GM12878 (cell line): ENCODE data around the gene ZER1. TPM values are rescaled to one million over a fixed set of nuclear protein-coding genes. Genes with fewer than 3 reads are reported as not detected.

Source experiments
- ATAC-seq: fragments of 200-7000 bp; cut with Tn5 transposase; 3 replicates; pipeline ENCODE4 v1.9.1; 2020; ENCODE audit warnings: mild to moderate bottlenecking, moderate library complexity
- BruUV-seq: library from RNA; stranded (reverse); fragments of 400-500 nt; replicated peaks from 2 replicates; lab custom pipeline; 2021; lab: Mats Ljungman, UMichigan
- CTCF ChIA-PET: fragments of 300-600 bp; sonication (Branson Sonifier 250); formaldehyde crosslinking; extraction: SDS; loops from one replicate; lab custom pipeline; 2021; ENCODE audit warnings: inconsistent platforms; lab: Yijun Ruan, JAX
- POLR2A ChIA-PET: fragments of 350-600 bp; formaldehyde crosslinking; extraction: SDS; loops from one replicate; lab custom pipeline; 2021; ENCODE audit warnings: inconsistent platforms; lab: Charles Lee
- RAD21 ChIA-PET: fragments of 300-600 bp; sonication (Branson Sonifier 250); formaldehyde crosslinking; loops from one replicate; lab custom pipeline; 2023; ENCODE audit warnings: antibody characterized with exemption; ENCODE audit not compliant: unreplicated experiment; lab: Charles Lee
- SMC1A ChIA-PET: fragments of 300-600 bp; sonication (Branson Sonifier 250); formaldehyde crosslinking; loops from one replicate; lab custom pipeline; 2023; ENCODE audit not compliant: unreplicated experiment, uncharacterized antibody; lab: Charles Lee
- DNase-seq: peaks from one replicate; pipeline ENCODE4 v3.0.0-alpha.2; 2011; ENCODE audit warnings: low read depth, low spot score
- FAIRE-seq: peaks from 3 replicates; lab custom pipeline; 2011; peaks lifted over from hg19 to GRCh38; lab: Jason Lieb, UNC
- H2AFZ ChIP-seq: 2 replicates; pipeline ENCODE4 v1.6.0; 2011; ENCODE audit warnings: low read depth, low read length, control low read depth; ENCODE audit not compliant: control insufficient read depth
- H3K27ac ChIP-seq: 2 replicates; pipeline ENCODE4 v1.5.1; 2011; ENCODE audit warnings: control low read depth; ENCODE audit not compliant: control insufficient read depth, insufficient read depth
- H3K27me3 ChIP-seq, 2 experiments: replicated peaks in 1 of 2; 2 replicates each; pipeline versions ENCODE4 v1.6.0 to v1.6.1; 2011; ENCODE audit warnings: low read length in 1 of 2; ENCODE audit not compliant: control insufficient read depth in 2 of 2, insufficient read depth in 2 of 2
- H3K36me3 ChIP-seq, 2 experiments: 2 replicates each; pipeline ENCODE4 v1.5.1; 2011; ENCODE audit warnings: low read length in 1 of 2; ENCODE audit not compliant: control insufficient read depth in 2 of 2, insufficient read depth in 2 of 2
- H3K4me1 ChIP-seq: 2 replicates; pipeline ENCODE4 v1.6.1; 2011; ENCODE audit warnings: mild to moderate bottlenecking, low read length, moderate library complexity, mixed read lengths; ENCODE audit not compliant: control insufficient read depth, insufficient read depth
- H3K4me2 ChIP-seq: 2 replicates; pipeline ENCODE4 v1.6.0; 2011; ENCODE audit warnings: control low read depth; ENCODE audit not compliant: control insufficient read depth, insufficient read depth
- H3K4me3 ChIP-seq: fragments of 200-600 bp; sonication (generic); 2 replicates; pipeline ENCODE4 v1.5.1; 2016
- H3K79me2 ChIP-seq: 2 replicates; pipeline ENCODE4 v1.6.0; 2011; ENCODE audit warnings: low read length; ENCODE audit not compliant: control insufficient read depth, insufficient read depth
- H3K9ac ChIP-seq: 2 replicates; pipeline ENCODE4 v1.8.0; 2011; ENCODE audit warnings: low read length, control low read depth, mixed read lengths; ENCODE audit not compliant: control insufficient read depth, insufficient read depth
- H3K9me3 ChIP-seq: replicated peaks from 3 replicates; pipeline ENCODE4 v1.5.1; 2011; ENCODE audit warnings: mild to moderate bottlenecking, low read length; ENCODE audit not compliant: control insufficient read depth, insufficient read depth
- H4K20me1 ChIP-seq: 2 replicates; pipeline ENCODE4 v1.6.0; 2011; ENCODE audit not compliant: control insufficient read depth, insufficient read depth
- BRCA1 ChIP-seq: IDR thresholded peaks from 2 replicates; pipeline ENCODE4 v1.6.1; 2011; ENCODE audit warnings: low read depth, low read length, improper control_type of control experiment
- MYC ChIP-seq: IDR thresholded peaks from 2 replicates; pipeline ENCODE4 v1.6.1; 2011; ENCODE audit warnings: mild to moderate bottlenecking, low read length, moderate library complexity, inconsistent platforms; ENCODE audit not compliant: insufficient read depth, insufficient replicate concordance, insufficient read length, severe bottlenecking
- PAX5 ChIP-seq: IDR thresholded peaks from 2 replicates; pipeline ENCODE4 v1.6.1; 2011; ENCODE audit warnings: low read depth, low read length, borderline replicate concordance
- POLR2A ChIP-seq: IDR thresholded peaks from 2 replicates; pipeline ENCODE4 v1.6.1; 2011; ENCODE audit warnings: low read depth, mild to moderate bottlenecking, low read length
- POU2F2 ChIP-seq: IDR thresholded peaks from 3 replicates; pipeline ENCODE4 v1.6.1; 2011; ENCODE audit warnings: low read depth, mild to moderate bottlenecking, low read length, borderline replicate concordance
- SMAD5 ChIP-seq: IDR thresholded peaks from 2 replicates; pipeline ENCODE4 v1.6.1; 2016; ENCODE audit warnings: antibody characterized with exemption, low read depth
- STAT1 ChIP-seq: fragments of 450-650 bp; conservative IDR thresholded peaks from 2 replicates; pipeline ENCODE4 v1.6.1; 2014; ENCODE audit warnings: antibody characterized with exemption, mild to moderate bottlenecking
- TCF12 ChIP-seq: IDR thresholded peaks from 2 replicates; pipeline ENCODE4 v1.6.1; 2011; ENCODE audit warnings: low read depth, mild to moderate bottlenecking, low read length
- WGBS: methylation state at CpG from one replicate; pipeline ENCODE4 v1.1.6; 2016; ENCODE audit warnings: low lambda C conversion rate; ENCODE audit not compliant: insufficient replicate concordance, insufficient coverage; ENCODE audit errors: missing lambda C conversion rate; 5-methylcytosine and 5-hydroxymethylcytosine counted together
- in situ Hi-C: fragments of 300-500 bp; cut with MboI; formaldehyde crosslinking; loops from 9 replicates; pipeline ENCODE4 v1.14.3; 2018; ENCODE audit warnings: mixed read lengths
- intact Hi-C: fragments of 100-400 bp; cut with micrococcal nuclease; formaldehyde crosslinking; loops from one replicate; pipeline ENCODE4 v1.14.2; 2022; ENCODE audit not compliant: unreplicated experiment
- polyA plus RNA-seq, 11 experiments: library from polyadenylated mRNA; depleted of rRNA in 4 of 11; unstranded in 6 of 11; stranded (reverse) in 5 of 11; fragments of >200 nt; fragmentation: Nextera tagmentation in 4 of 11; fragmentation: Illumina TruSeq in 1 of 11; extraction: Ambion mirVana in 4 of 11; extraction: Trizol in 1 of 11; gene quantifications; 1 replicate in 1 of 11; 2 replicates in 10 of 11; pipeline versions ENCODE4 v1.2.1 to v1.2.3, GENCODE V29; 2011 to 2016; ENCODE audit warnings: inconsistent platforms in 2 of 11, missing spikeins in 2 of 11, low read depth in 1 of 11
- total RNA-seq, 4 experiments: library from RNA; depleted of rRNA in 3 of 4; stranded (reverse); fragments of >200 nt in 3 of 4; fragmentation: Illumina TruSeq in 1 of 4; extraction: Trizol in 1 of 4; gene quantifications; 2 replicates each; pipeline versions ENCODE4 v1.2.1 to v1.2.3, GENCODE V29; 2013 to 2021
- TF ChIP-seq, protein P1 (sequence below): fragments of 450-650 bp; IDR thresholded peaks from 2 replicates; pipeline ENCODE4 v1.6.1; 2017; ENCODE audit warnings: borderline replicate concordance

The ZER1 gene
- total and polyA plus RNA-seq, 10 of the 15 experiments (the other 5 are each of a cell fraction or from before 2014, with no cell fraction given) = 0.32 to 16.9 (median 7.9) TPM

DNA sequence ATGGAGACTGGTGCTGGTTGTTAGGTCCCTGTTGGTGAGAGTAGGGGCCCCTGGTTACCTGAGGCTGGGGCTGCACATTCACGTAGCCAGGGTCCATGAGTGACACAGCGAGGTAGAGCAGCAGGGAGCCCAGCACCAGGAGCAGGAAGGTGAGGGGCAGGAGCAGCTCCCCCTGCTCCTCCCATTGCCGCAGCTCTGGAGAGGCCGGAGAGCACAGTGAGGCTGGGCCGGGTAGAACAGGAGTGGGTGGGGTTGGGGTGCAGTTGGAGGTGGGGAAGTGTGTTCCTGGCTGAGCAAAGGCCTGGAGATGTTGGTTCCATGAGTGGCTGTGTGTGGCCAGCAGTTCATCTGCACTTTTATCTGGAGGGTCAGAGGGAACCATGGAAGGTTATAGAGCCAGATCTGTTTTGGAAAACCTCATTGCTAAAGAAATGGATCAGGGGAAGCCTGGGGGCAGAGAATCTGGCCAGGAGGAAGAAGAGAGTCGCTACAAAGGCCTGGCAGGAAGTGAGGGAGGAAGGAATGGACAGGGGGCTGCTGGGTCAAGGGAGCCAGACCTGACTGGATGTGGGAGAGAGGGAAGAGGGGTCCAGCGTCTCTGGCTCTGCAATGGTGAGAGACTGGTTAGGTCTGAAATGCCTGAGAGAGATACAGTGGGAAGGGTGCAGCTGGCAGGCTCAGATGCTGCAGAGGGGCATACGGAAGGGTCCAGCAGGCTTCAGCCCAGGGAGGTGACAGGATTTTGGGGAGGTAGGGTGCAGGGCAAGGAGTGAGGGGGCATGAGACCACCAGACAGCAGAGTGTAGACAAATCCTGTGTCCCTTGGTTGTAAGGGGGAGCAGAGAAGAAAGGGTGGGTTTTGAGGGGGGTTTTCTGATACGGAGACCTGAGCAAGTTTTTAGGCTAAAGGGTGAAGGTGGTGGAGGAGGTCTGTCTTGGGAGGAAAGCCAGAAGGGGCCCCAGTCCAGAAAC is 49.1 kb downstream of the ZER1 start:
- BruUV-seq = no TSS peak
- 48% methylated on average over 9 of the region's 9 CpGs for whole genome bisulfite sequencing
- Histone ChIP-seq H4K20me1 (no peaks in the 10 kb centered on the region), H3K9ac (peak overlapping the region; percentile 76; the same call in 1 of the 2 replicates), H2AFZ (no peak overlapping the region), H3K27me3 (no peaks in the 10 kb centered on the region), H3K27ac (peak overlapping the region; percentile 34; the same call in 1 of the 2 replicates), H3K4me1 (peaks cover 5% of the 10 kb centered on the region), H3K4me3 (peak overlapping the region; percentile 100), H3K4me2 (peak overlapping the region; percentile 64), H3K79me2 (peaks cover 20% of the 10 kb centered on the region), H3K36me3 (peaks cover 0 to 4% of the 10 kb centered on the region in 2 experiments; a peak in 2 of 4 replicates), H3K9me3 (no peaks in the 10 kb centered on the region)
- FAIRE-seq = no peak
- TF ChIP-seq STAT1 (no peak), POLR2A (peak; percentile 27), MYC (no peak), PAX5 (no peak), SMAD5 (0 out of 2 replicates have a peak, but pooled peaks have one; percentile 22), TCF12 (no peak), BRCA1 (no peak), POU2F2 (no peak)
- TF ChIP-seq, protein P1, sequence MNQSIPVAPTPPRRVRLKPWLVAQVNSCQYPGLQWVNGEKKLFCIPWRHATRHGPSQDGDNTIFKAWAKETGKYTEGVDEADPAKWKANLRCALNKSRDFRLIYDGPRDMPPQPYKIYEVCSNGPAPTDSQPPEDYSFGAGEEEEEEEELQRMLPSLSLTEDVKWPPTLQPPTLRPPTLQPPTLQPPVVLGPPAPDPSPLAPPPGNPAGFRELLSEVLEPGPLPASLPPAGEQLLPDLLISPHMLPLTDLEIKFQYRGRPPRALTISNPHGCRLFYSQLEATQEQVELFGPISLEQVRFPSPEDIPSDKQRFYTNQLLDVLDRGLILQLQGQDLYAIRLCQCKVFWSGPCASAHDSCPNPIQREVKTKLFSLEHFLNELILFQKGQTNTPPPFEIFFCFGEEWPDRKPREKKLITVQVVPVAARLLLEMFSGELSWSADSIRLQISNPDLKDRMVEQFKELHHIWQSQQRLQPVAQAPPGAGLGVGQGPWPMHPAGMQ = no peak
- ATAC-seq = no peak
- ChIA-PET SMC1A (no interaction called here), POLR2A (interaction anchor here (0.5 to 1.4 kb wide), 4 partner anchors 15 to 160 kb away, joined by 3 to 5 read pairs (median 3); no protein-coding TSS in a partner anchor), CTCF (no interaction called here), RAD21 (no interaction called here)
- DNase-seq = no peak
- intact Hi-C loops = loop anchor here (5.0 kb wide), 1 partner anchor 225 kb away; the partner anchor contains the start of genes DOLK and NUP188
- in situ Hi-C loops = no loop called here
